ENCODE results near the gene PTPRN2. TPM values are rescaled to one million over a fixed set of nuclear protein-coding genes. Genes with fewer than 3 reads are reported as not detected.
"Not testable (repeated sequence)": the region's sequence is repeated elsewhere in the genome, so short reads cannot be mapped to it uniquely, and the experiment has no call there.

The PTPRN2 gene
- polyA plus RNA-seq = under 1 TPM; 0.37 to 0.40 TPM

GRCh38 chr7:158587162-158588084 lies at the start of gene PTPRN2:
Gene PTPRN2 (minus strand): TSS chr7:158587823.
- Histone ChIP-seq H3K4me1 (ENCODE audit: control insufficient read depth in 2 of 2, insufficient read depth in 2 of 2, low read length in 1 of 2) (peaks cover 10 to 13% of the 10 kb centered on the region in 2 donors), H3K4me3 (ENCODE audit: low read depth in 1 of 2, low read length in 2 of 2) (peak within 1 kb of the TSS; percentile 33 to 46), H3K9me3 (ENCODE audit: control insufficient read depth in 2 of 2, insufficient read depth in 1 of 2, low read depth in 1 of 2, low read length in 1 of 2) (peaks cover 0 to 4% of the 10 kb centered on the region in 2 donors), H3K36me3 (ENCODE audit: control insufficient read depth in 2 of 2, insufficient read depth in 2 of 2, low read length in 1 of 2) (no peaks in the 10 kb centered on the region), H3K27me3 (ENCODE audit: control insufficient read depth in 1 of 2, insufficient read depth in 2 of 2, low read length in 2 of 2) (peaks cover 0 to 2% of the 10 kb centered on the region in 2 donors), H3K27ac (ENCODE audit: low read depth in 2 of 2, low read length in 1 of 2) (no peak within 1 kb of the TSS)
- WGBS, 2 donors = 4 to 5% methylated on average over 14 to 110 of the region's 110 CpGs

GRCh38 chr7:158633055-158633956 lies 45.7 kb upstream of the PTPRN2 start:
- 95 to 96% methylated on average over 11 of the region's 11 CpGs for WGBS, 2 donors
- H3K9me3 ChIP-seq (ENCODE audit: control insufficient read depth in 2 of 2, insufficient read depth in 1 of 2, low read depth in 1 of 2, low read length in 1 of 2) = no peaks in the 10 kb centered on the region
- H3K4me3 ChIP-seq (ENCODE audit: low read depth in 1 of 2, low read length in 2 of 2) = no peak overlapping the region
- H3K27ac ChIP-seq (ENCODE audit: low read depth in 2 of 2, low read length in 1 of 2) = no peak overlapping the region
- no peaks in the 10 kb centered on the region for H3K4me1 ChIP-seq (ENCODE audit: control insufficient read depth in 2 of 2, insufficient read depth in 2 of 2, low read length in 1 of 2)
- H3K27me3 ChIP-seq (ENCODE audit: control insufficient read depth in 1 of 2, insufficient read depth in 2 of 2, low read length in 2 of 2) = no peaks in the 10 kb centered on the region
- H3K36me3 ChIP-seq (ENCODE audit: control insufficient read depth in 2 of 2, insufficient read depth in 2 of 2, low read length in 1 of 2) = no peaks in the 10 kb centered on the region

GRCh38 chr7:158631574-158632195 lies 44.1 kb upstream of the PTPRN2 start:
- H3K27me3 ChIP-seq (ENCODE audit: control insufficient read depth in 1 of 2, insufficient read depth in 2 of 2, low read length in 2 of 2) = no peaks in the 10 kb centered on the region
- no peak overlapping the region for H3K4me3 ChIP-seq (ENCODE audit: low read depth in 1 of 2, low read length in 2 of 2)
- WGBS, 2 donors = 84 to 89% methylated on average over 3 of the region's 3 CpGs
- H3K4me1 ChIP-seq (ENCODE audit: control insufficient read depth in 2 of 2, insufficient read depth in 2 of 2, low read length in 1 of 2) = no peaks in the 10 kb centered on the region
- H3K9me3 ChIP-seq (ENCODE audit: control insufficient read depth in 2 of 2, insufficient read depth in 1 of 2, low read depth in 1 of 2, low read length in 1 of 2) = no peaks in the 10 kb centered on the region
- no peak overlapping the region for H3K27ac ChIP-seq (ENCODE audit: low read depth in 2 of 2, low read length in 1 of 2)
- H3K36me3 ChIP-seq (ENCODE audit: control insufficient read depth in 2 of 2, insufficient read depth in 2 of 2, low read length in 1 of 2) = no peaks in the 10 kb centered on the region

GRCh38 chr7:158626289-158626688 lies 38.7 kb upstream of the PTPRN2 start:
- WGBS, 2 donors = 89 to 91% methylated on average over 8 of the region's 8 CpGs
- not testable (repeated sequence) for H3K9me3 ChIP-seq (ENCODE audit: control insufficient read depth in 2 of 2, insufficient read depth in 1 of 2, low read depth in 1 of 2, low read length in 1 of 2); H3K4me1 ChIP-seq (ENCODE audit: control insufficient read depth in 2 of 2, insufficient read depth in 2 of 2, low read length in 1 of 2); H3K36me3 ChIP-seq (ENCODE audit: control insufficient read depth in 2 of 2, insufficient read depth in 2 of 2, low read length in 1 of 2); H3K27me3 ChIP-seq (ENCODE audit: control insufficient read depth in 1 of 2, insufficient read depth in 2 of 2, low read length in 2 of 2); H3K27ac ChIP-seq (ENCODE audit: low read depth in 2 of 2, low read length in 1 of 2); H3K4me3 ChIP-seq (ENCODE audit: low read depth in 1 of 2, low read length in 2 of 2)

GRCh38 chr7:158623241-158623640 lies 35.6 kb upstream of the PTPRN2 start:
- Histone ChIP-seq H3K27me3 (ENCODE audit: control insufficient read depth in 1 of 2, insufficient read depth in 2 of 2, low read length in 2 of 2) (no peaks in the 10 kb centered on the region), H3K27ac (ENCODE audit: low read depth in 2 of 2, low read length in 1 of 2) (no peak overlapping the region), H3K4me1 (ENCODE audit: control insufficient read depth in 2 of 2, insufficient read depth in 2 of 2, low read length in 1 of 2) (no peaks in the 10 kb centered on the region), H3K4me3 (ENCODE audit: low read depth in 1 of 2, low read length in 2 of 2) (no peak overlapping the region), H3K9me3 (ENCODE audit: control insufficient read depth in 2 of 2, insufficient read depth in 1 of 2, low read depth in 1 of 2, low read length in 1 of 2) (no peaks in the 10 kb centered on the region), H3K36me3 (ENCODE audit: control insufficient read depth in 2 of 2, insufficient read depth in 2 of 2, low read length in 1 of 2) (no peaks in the 10 kb centered on the region)
- 92 to 95% methylated on average over 13 of the region's 13 CpGs for WGBS, 2 donors

GRCh38 chr7:158620839-158621441 lies 33.3 kb upstream of the PTPRN2 start:
- Histone ChIP-seq H3K27me3 (ENCODE audit: control insufficient read depth in 1 of 2, insufficient read depth in 2 of 2, low read length in 2 of 2) (no peaks in the 10 kb centered on the region), H3K4me3 (ENCODE audit: low read depth in 1 of 2, low read length in 2 of 2) (no peak overlapping the region), H3K27ac (ENCODE audit: low read depth in 2 of 2, low read length in 1 of 2) (no peak overlapping the region), H3K4me1 (ENCODE audit: control insufficient read depth in 2 of 2, insufficient read depth in 2 of 2, low read length in 1 of 2) (no peaks in the 10 kb centered on the region), H3K9me3 (ENCODE audit: control insufficient read depth in 2 of 2, insufficient read depth in 1 of 2, low read depth in 1 of 2, low read length in 1 of 2) (no peaks in the 10 kb centered on the region), H3K36me3 (ENCODE audit: control insufficient read depth in 2 of 2, insufficient read depth in 2 of 2, low read length in 1 of 2) (no peaks in the 10 kb centered on the region)
- 90 to 91% methylated on average over 6 of the region's 6 CpGs for WGBS, 2 donors

- Histone ChIP-seq H3K27ac (ENCODE audit: low read depth in 2 of 2, low read length in 1 of 2) (no peak overlapping the region), H3K4me3 (ENCODE audit: low read depth in 1 of 2, low read length in 2 of 2) (no peak overlapping the region), H3K36me3 (ENCODE audit: control insufficient read depth in 2 of 2, insufficient read depth in 2 of 2, low read length in 1 of 2) (no peaks in the 10 kb centered on the region), H3K27me3 (ENCODE audit: control insufficient read depth in 1 of 2, insufficient read depth in 2 of 2, low read length in 2 of 2) (no peaks in the 10 kb centered on the region), H3K4me1 (ENCODE audit: control insufficient read depth in 2 of 2, insufficient read depth in 2 of 2, low read length in 1 of 2) (no peaks in the 10 kb centered on the region), H3K9me3 (ENCODE audit: control insufficient read depth in 2 of 2, insufficient read depth in 1 of 2, low read depth in 1 of 2, low read length in 1 of 2) (no peaks in the 10 kb centered on the region)
- WGBS, 2 donors = 98 to 100% methylated on average over 5 of the region's 5 CpGs
Measured at GRCh38 chr7:158620418-158620817, 32.8 kb upstream of the PTPRN2 start.

GRCh38 chr7:158618745-158619140 lies 31.1 kb upstream of the PTPRN2 start:
- no peak overlapping the region for H3K27ac ChIP-seq (ENCODE audit: low read depth in 2 of 2, low read length in 1 of 2)
- H3K27me3 ChIP-seq (ENCODE audit: control insufficient read depth in 1 of 2, insufficient read depth in 2 of 2, low read length in 2 of 2) = no peaks in the 10 kb centered on the region
- no peaks in the 10 kb centered on the region for H3K4me1 ChIP-seq (ENCODE audit: control insufficient read depth in 2 of 2, insufficient read depth in 2 of 2, low read length in 1 of 2)
- no peaks in the 10 kb centered on the region for H3K36me3 ChIP-seq (ENCODE audit: control insufficient read depth in 2 of 2, insufficient read depth in 2 of 2, low read length in 1 of 2)
- no peak overlapping the region for H3K4me3 ChIP-seq (ENCODE audit: low read depth in 1 of 2, low read length in 2 of 2)
- no peaks in the 10 kb centered on the region for H3K9me3 ChIP-seq (ENCODE audit: control insufficient read depth in 2 of 2, insufficient read depth in 1 of 2, low read depth in 1 of 2, low read length in 1 of 2)
- 95 to 96% methylated on average over 4 of the region's 4 CpGs for WGBS, 2 donors

GRCh38 chr7:158617737-158618128 lies 30.1 kb upstream of the PTPRN2 start:
- no peaks in the 10 kb centered on the region for H3K4me1 ChIP-seq (ENCODE audit: control insufficient read depth in 2 of 2, insufficient read depth in 2 of 2, low read length in 1 of 2)
- H3K4me3 ChIP-seq (ENCODE audit: low read depth in 1 of 2, low read length in 2 of 2) = no peak overlapping the region
- WGBS, 2 donors = 94% methylated on average over 3 of the region's 3 CpGs
- no peak overlapping the region for H3K27ac ChIP-seq (ENCODE audit: low read depth in 2 of 2, low read length in 1 of 2)
- no peaks in the 10 kb centered on the region for H3K36me3 ChIP-seq (ENCODE audit: control insufficient read depth in 2 of 2, insufficient read depth in 2 of 2, low read length in 1 of 2)
- no peaks in the 10 kb centered on the region for H3K27me3 ChIP-seq (ENCODE audit: control insufficient read depth in 1 of 2, insufficient read depth in 2 of 2, low read length in 2 of 2)
- H3K9me3 ChIP-seq (ENCODE audit: control insufficient read depth in 2 of 2, insufficient read depth in 1 of 2, low read depth in 1 of 2, low read length in 1 of 2) = no peaks in the 10 kb centered on the region
